ENCODE results near the gene CLEC7A.

The CLEC7A gene

GRCh38 chr12:10119066-10119465 lies 10.9 kb downstream of the CLEC7A start:
- Histone ChIP-seq H3K9me2 (replicated peaks; ENCODE audit: insufficient read depth, low read length) (no peaks in the 10 kb centered on the region), H3K9ac (ENCODE audit: low read length) (no peak overlapping the region), H3K4me3 (ENCODE audit: insufficient read depth, low read length, poor library complexity, severe bottlenecking) (no peak overlapping the region), H3K9me3 (ENCODE audit: insufficient read depth, low read length) (no peaks in the 10 kb centered on the region), H2AFZ (ENCODE audit: low read depth, low read length, severe bottlenecking) (no peak overlapping the region), H3K27me3 (ENCODE audit: low read length) (no peaks in the 10 kb centered on the region), H3K27ac (ENCODE audit: low read depth, low read length) (no peak overlapping the region), H4K20me1 (ENCODE audit: low read depth, low read length) (no peaks in the 10 kb centered on the region), H3K36me3 (ENCODE audit: low read length) (no peaks in the 10 kb centered on the region), H3K79me2 (ENCODE audit: insufficient read depth, low read length) (no peaks in the 10 kb centered on the region), H3F3A (ENCODE audit: insufficient read depth) (no peaks in the 10 kb centered on the region), H3K4me2 (ENCODE audit: low read depth, low read length, poor library complexity, severe bottlenecking) (no peak overlapping the region)
- no peak for TF ChIP-seq EZH2phosphoT487 (conservative IDR thresholded peaks at IDR 0.05; ENCODE audit: low read length)
- TF ChIP-seq, protein P1, sequence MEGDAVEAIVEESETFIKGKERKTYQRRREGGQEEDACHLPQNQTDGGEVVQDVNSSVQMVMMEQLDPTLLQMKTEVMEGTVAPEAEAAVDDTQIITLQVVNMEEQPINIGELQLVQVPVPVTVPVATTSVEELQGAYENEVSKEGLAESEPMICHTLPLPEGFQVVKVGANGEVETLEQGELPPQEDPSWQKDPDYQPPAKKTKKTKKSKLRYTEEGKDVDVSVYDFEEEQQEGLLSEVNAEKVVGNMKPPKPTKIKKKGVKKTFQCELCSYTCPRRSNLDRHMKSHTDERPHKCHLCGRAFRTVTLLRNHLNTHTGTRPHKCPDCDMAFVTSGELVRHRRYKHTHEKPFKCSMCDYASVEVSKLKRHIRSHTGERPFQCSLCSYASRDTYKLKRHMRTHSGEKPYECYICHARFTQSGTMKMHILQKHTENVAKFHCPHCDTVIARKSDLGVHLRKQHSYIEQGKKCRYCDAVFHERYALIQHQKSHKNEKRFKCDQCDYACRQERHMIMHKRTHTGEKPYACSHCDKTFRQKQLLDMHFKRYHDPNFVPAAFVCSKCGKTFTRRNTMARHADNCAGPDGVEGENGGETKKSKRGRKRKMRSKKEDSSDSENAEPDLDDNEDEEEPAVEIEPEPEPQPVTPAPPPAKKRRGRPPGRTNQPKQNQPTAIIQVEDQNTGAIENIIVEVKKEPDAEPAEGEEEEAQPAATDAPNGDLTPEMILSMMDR (IDR thresholded peaks at IDR 0.05; ENCODE audit: insufficient read depth, low read length, poor library complexity, severe bottlenecking) = no peak

DNA sequence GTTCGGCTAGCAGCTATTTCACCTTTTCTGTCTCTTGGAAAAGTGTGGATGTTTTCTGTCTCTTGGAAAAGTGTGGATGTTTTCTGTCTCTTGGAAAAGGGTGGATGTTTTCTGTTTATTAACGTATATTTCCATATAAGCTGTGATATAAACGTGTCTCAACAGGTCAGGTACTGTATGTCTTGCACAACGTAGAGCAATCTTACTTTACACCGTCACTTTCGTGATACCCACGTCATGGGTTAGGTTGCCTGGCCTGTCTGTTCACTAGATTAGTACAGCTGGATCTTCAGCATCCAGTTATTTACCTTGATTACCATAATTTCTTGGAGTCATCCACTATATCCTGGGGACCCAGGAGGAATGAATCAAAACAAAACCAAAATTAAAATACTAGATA lies 14.1 kb downstream of the CLEC7A start:
- Histone ChIP-seq H3K36me3 (ENCODE audit: low read length) (no peaks in the 10 kb centered on the region), H3K27ac (ENCODE audit: low read depth, low read length) (no peak overlapping the region), H2AFZ (ENCODE audit: low read depth, low read length, severe bottlenecking) (no peak overlapping the region), H3K9ac (ENCODE audit: low read length) (no peak overlapping the region), H3K9me3 (ENCODE audit: insufficient read depth, low read length) (no peaks in the 10 kb centered on the region), H3K79me2 (ENCODE audit: insufficient read depth, low read length) (no peaks in the 10 kb centered on the region), H3K27me3 (ENCODE audit: low read length) (no peaks in the 10 kb centered on the region), H4K20me1 (ENCODE audit: low read depth, low read length) (no peaks in the 10 kb centered on the region), H3K9me2 (replicated peaks; ENCODE audit: insufficient read depth, low read length) (no peaks in the 10 kb centered on the region), H3K4me2 (ENCODE audit: low read depth, low read length, poor library complexity, severe bottlenecking) (no peak overlapping the region), H3K4me3 (ENCODE audit: insufficient read depth, low read length, poor library complexity, severe bottlenecking) (no peak overlapping the region), H3F3A (ENCODE audit: insufficient read depth) (no peaks in the 10 kb centered on the region)
- no peak for TF ChIP-seq EZH2phosphoT487 (conservative IDR thresholded peaks at IDR 0.05; ENCODE audit: low read length)
- TF ChIP-seq, protein P1 (IDR thresholded peaks at IDR 0.05; ENCODE audit: insufficient read depth, low read length, poor library complexity, severe bottlenecking) = no peak

GRCh38 chr12:10115311-10115710 lies 14.7 kb downstream of the CLEC7A start:
- Histone ChIP-seq H3K9me3 (ENCODE audit: insufficient read depth, low read length) (no peaks in the 10 kb centered on the region), H4K20me1 (ENCODE audit: low read depth, low read length) (no peaks in the 10 kb centered on the region), H3F3A (ENCODE audit: insufficient read depth) (no peaks in the 10 kb centered on the region), H3K27me3 (ENCODE audit: low read length) (no peaks in the 10 kb centered on the region), H3K9me2 (replicated peaks; ENCODE audit: insufficient read depth, low read length) (no peaks in the 10 kb centered on the region), H2AFZ (ENCODE audit: low read depth, low read length, severe bottlenecking) (no peak overlapping the region), H3K4me2 (ENCODE audit: low read depth, low read length, poor library complexity, severe bottlenecking) (no peak overlapping the region), H3K9ac (ENCODE audit: low read length) (no peak overlapping the region), H3K79me2 (ENCODE audit: insufficient read depth, low read length) (no peaks in the 10 kb centered on the region), H3K36me3 (ENCODE audit: low read length) (no peaks in the 10 kb centered on the region), H3K4me3 (ENCODE audit: insufficient read depth, low read length, poor library complexity, severe bottlenecking) (no peak overlapping the region), H3K27ac (ENCODE audit: low read depth, low read length) (no peak overlapping the region)
- TF ChIP-seq, protein P1 (IDR thresholded peaks at IDR 0.05; ENCODE audit: insufficient read depth, low read length, poor library complexity, severe bottlenecking) = no peak
- TF ChIP-seq EZH2phosphoT487 (conservative IDR thresholded peaks at IDR 0.05; ENCODE audit: low read length) = no peak

Measured in SU-DHL-6 (cell line).